ENCODE measurements around the gene GLYATL1B. TPM values are rescaled to one million over a fixed set of nuclear protein-coding genes. Genes with fewer than 3 reads are reported as not detected.
"Not testable (repeated sequence)": the region's sequence is repeated elsewhere in the genome, so short reads cannot be mapped to it uniquely, and the experiment has no call there.

GLYATL1B gene
- total and polyA plus RNA-seq, 5 donors = not detected

- intact Hi-C loops (cut with DNase I); H3K27me3 ChIP-seq (ENCODE audit: control insufficient read depth, insufficient read depth); DNase-seq; H3K9me3 ChIP-seq (ENCODE audit: control insufficient read depth, low read length); H3K4me3 ChIP-seq (ENCODE audit: low read length); H3K4me1 ChIP-seq (ENCODE audit: control insufficient read depth, insufficient read depth, low read length); H3K27ac ChIP-seq (ENCODE audit: low read length); ATAC-seq: not testable (repeated sequence)
- WGBS = 71% methylated on average over 14 of the region's 14 CpGs
Observed at GRCh38 chr11:59063996-59064727, 21.9 kb upstream of the GLYATL1B start.

GRCh38 chr11:59069087-59069486, 17.0 kb upstream of the GLYATL1B start:
- no peak for ATAC-seq
- Histone ChIP-seq H3K4me3 (ENCODE audit: low read length) (no peak overlapping the region), H3K27ac (ENCODE audit: low read length) (no peak overlapping the region), H3K27me3 (ENCODE audit: control insufficient read depth, insufficient read depth) (no peaks in the 10 kb centered on the region), H3K9me3 (ENCODE audit: control insufficient read depth, low read length) (no peaks in the 10 kb centered on the region), H3K4me1 (ENCODE audit: control insufficient read depth, insufficient read depth, low read length) (no peaks in the 10 kb centered on the region)
- 70% methylated on average over 1 of the region's 1 CpG for WGBS
- intact Hi-C loops (cut with DNase I) = no loop called here
- no peak for DNase-seq

DNA sequence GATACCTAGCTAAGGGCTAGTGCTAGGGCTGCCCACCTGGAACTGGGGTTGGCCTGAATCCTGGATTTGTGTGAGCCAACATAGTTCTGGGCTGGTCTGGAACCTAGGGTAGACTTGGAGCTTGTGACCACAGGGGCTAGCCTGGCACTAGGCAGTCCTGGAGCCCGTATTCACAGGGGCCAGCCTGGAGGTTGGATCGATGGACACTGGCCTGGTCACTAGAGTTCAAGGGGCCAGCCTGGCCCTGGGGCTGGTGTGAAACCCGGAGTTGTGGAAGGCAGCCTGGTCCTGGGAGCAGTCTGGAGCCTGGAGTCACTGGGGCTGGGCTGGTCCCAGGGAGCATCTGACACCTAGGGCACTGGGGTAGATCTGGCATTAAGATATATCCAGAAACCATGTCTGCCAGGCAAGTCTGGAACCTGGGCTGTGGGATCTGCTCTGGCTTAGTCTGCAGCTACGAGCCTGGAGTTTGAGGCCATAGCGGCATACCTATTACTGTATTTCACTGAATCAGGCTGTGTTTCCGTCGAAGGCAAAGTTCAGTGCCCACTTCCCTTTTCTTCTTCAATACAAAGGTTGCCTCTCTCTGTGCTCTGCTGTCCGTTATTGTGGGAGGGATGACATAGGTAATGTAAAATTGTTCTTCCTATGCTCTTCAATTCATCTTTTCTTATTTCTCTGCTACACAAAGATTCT, 9.1 kb upstream of the GLYATL1B start:
- no peak overlapping the region for H3K4me3 ChIP-seq (ENCODE audit: low read length)
- H3K27ac ChIP-seq (ENCODE audit: low read length) = no peak overlapping the region
- ATAC-seq (no peak), DNase-seq (no peak)
- no peaks in the 10 kb centered on the region for H3K4me1 ChIP-seq (ENCODE audit: control insufficient read depth, insufficient read depth, low read length)
- 78% methylated on average over 8 of the region's 8 CpGs for WGBS
- H3K27me3 ChIP-seq (ENCODE audit: control insufficient read depth, insufficient read depth) = no peaks in the 10 kb centered on the region
- H3K9me3 ChIP-seq (ENCODE audit: control insufficient read depth, low read length) = no peaks in the 10 kb centered on the region
- intact Hi-C loops (cut with DNase I) = no loop called here

GRCh38 chr11:59078435-59078834, 7.7 kb upstream of the GLYATL1B start:
- no peak for ATAC-seq
- WGBS = 68% methylated on average over 2 of the region's 2 CpGs

DNA sequence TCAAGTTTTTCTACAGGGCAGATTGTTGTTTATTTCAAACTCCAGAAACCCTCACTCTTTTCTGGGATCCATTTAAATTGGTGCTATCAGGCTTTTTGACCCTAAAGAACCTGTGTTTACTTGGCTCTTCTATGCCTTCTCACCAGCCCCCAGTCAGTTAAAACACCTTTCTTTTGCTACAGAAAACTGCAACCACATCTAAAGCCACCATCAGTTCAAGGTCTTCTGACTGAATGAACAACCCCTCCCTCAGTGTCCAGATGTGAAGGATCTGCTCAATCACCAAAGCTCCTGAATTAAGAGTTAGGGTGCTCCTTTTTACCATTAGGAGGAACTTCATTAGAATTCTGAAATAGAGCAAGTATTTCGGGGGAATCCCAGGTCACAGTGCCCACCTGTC, 7.0 kb upstream of the GLYATL1B start:
- DNase-seq = no peak
- Histone ChIP-seq H3K9me3 (ENCODE audit: control insufficient read depth, low read length) (no peaks in the 10 kb centered on the region), H3K27me3 (ENCODE audit: control insufficient read depth, insufficient read depth) (no peaks in the 10 kb centered on the region), H3K4me3 (ENCODE audit: low read length) (no peak overlapping the region), H3K4me1 (ENCODE audit: control insufficient read depth, insufficient read depth, low read length) (no peaks in the 10 kb centered on the region), H3K27ac (ENCODE audit: low read length) (no peak overlapping the region)
- intact Hi-C loops (cut with DNase I) = no loop called here
- ATAC-seq = no peak
- 75% methylated on average over 1 of the region's 1 CpG for WGBS

More at GRCh38 chr11:59078435-59078834, 7.7 kb upstream of the GLYATL1B start:
- Histone ChIP-seq H3K4me3 (ENCODE audit: low read length) (no peak overlapping the region), H3K27ac (ENCODE audit: low read length) (no peak overlapping the region), H3K27me3 (ENCODE audit: control insufficient read depth, insufficient read depth) (no peaks in the 10 kb centered on the region), H3K9me3 (ENCODE audit: control insufficient read depth, low read length) (no peaks in the 10 kb centered on the region), H3K4me1 (ENCODE audit: control insufficient read depth, insufficient read depth, low read length) (no peaks in the 10 kb centered on the region)
- DNase-seq = no peak
- intact Hi-C loops (cut with DNase I) = no loop called here

DNA sequence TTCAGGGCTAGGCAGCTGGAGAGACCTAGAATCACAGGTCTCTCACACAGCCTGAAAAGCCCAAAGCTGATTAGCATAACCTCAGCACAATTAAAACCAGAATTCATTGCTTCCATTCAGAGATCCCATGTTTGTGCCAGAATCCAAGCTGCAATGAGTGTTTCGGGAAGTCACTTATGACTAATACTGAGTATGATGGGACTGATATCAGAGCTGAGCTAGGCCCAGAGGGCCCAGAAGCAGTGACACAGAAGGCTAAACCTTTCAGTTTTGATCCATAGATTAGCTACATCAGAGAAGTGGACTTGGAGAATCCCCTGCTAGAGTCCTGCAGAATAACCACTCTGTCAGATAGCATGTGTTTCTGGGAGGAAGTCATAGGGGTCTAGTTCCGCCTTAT, 5.7 kb upstream of the GLYATL1B start:
- intact Hi-C loops (cut with DNase I); H3K27ac ChIP-seq (ENCODE audit: low read length); H3K4me3 ChIP-seq (ENCODE audit: low read length); ATAC-seq; H3K27me3 ChIP-seq (ENCODE audit: control insufficient read depth, insufficient read depth); H3K4me1 ChIP-seq (ENCODE audit: control insufficient read depth, insufficient read depth, low read length); DNase-seq; H3K9me3 ChIP-seq (ENCODE audit: control insufficient read depth, low read length): not testable (repeated sequence)
- WGBS = 89% methylated on average over 2 of the region's 2 CpGs

- H3K4me3 ChIP-seq (ENCODE audit: low read length); DNase-seq; H3K27ac ChIP-seq (ENCODE audit: low read length); H3K27me3 ChIP-seq (ENCODE audit: control insufficient read depth, insufficient read depth); H3K9me3 ChIP-seq (ENCODE audit: control insufficient read depth, low read length); intact Hi-C loops (cut with DNase I); H3K4me1 ChIP-seq (ENCODE audit: control insufficient read depth, insufficient read depth, low read length); ATAC-seq: not testable (repeated sequence)
- 62% methylated on average over 4 of the region's 4 CpGs for WGBS
Observed at GRCh38 chr11:59081430-59082020, 4.6 kb upstream of the GLYATL1B start.

GRCh38 chr11:59088162-59088561, 2.1 kb downstream of the GLYATL1B start:
- WGBS = 92% methylated on average over 4 of the region's 4 CpGs
- ATAC-seq (no peak), DNase-seq (no peak)
- Histone ChIP-seq H3K4me1 (ENCODE audit: control insufficient read depth, insufficient read depth, low read length) (no peaks in the 10 kb centered on the region), H3K4me3 (ENCODE audit: low read length) (no peak overlapping the region), H3K9me3 (ENCODE audit: control insufficient read depth, low read length) (no peaks in the 10 kb centered on the region), H3K27me3 (ENCODE audit: control insufficient read depth, insufficient read depth) (peaks cover 2% of the 10 kb centered on the region), H3K27ac (ENCODE audit: low read length) (no peak overlapping the region)
- intact Hi-C loops (cut with DNase I) = no loop called here

DNA sequence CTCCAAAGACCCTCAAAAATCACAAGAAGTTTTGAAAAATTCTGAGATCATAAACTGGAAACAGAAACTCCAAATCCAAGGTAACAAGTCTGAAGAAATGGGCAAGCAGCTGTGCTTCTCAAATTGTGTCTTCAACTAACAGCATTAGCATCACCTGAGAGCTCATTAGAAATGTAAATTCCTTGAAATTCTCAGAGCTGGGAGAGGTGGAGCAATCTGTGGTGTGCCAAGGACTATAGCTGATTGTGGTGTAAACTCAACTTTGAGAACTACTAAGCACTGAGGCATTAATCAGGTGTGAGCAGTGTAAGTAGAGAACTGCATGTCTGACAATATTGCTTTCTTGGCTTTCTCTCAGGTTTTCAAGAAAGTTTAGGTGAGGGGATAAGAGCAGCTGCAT, 7.5 kb downstream of the GLYATL1B start:
- H3K4me1 ChIP-seq (ENCODE audit: control insufficient read depth, insufficient read depth, low read length); DNase-seq; intact Hi-C loops (cut with DNase I); H3K27ac ChIP-seq (ENCODE audit: low read length); ATAC-seq; H3K4me3 ChIP-seq (ENCODE audit: low read length); H3K9me3 ChIP-seq (ENCODE audit: control insufficient read depth, low read length); H3K27me3 ChIP-seq (ENCODE audit: control insufficient read depth, insufficient read depth): not testable (repeated sequence)

GRCh38 chr11:59095225-59095624, 9.1 kb downstream of the GLYATL1B start:
- H3K4me1 ChIP-seq (ENCODE audit: control insufficient read depth, insufficient read depth, low read length); H3K27ac ChIP-seq (ENCODE audit: low read length); ATAC-seq; H3K9me3 ChIP-seq (ENCODE audit: control insufficient read depth, low read length); intact Hi-C loops (cut with DNase I); H3K4me3 ChIP-seq (ENCODE audit: low read length); H3K27me3 ChIP-seq (ENCODE audit: control insufficient read depth, insufficient read depth); DNase-seq: not testable (repeated sequence)
- 31% methylated on average over 1 of the region's 1 CpG for WGBS

DNA sequence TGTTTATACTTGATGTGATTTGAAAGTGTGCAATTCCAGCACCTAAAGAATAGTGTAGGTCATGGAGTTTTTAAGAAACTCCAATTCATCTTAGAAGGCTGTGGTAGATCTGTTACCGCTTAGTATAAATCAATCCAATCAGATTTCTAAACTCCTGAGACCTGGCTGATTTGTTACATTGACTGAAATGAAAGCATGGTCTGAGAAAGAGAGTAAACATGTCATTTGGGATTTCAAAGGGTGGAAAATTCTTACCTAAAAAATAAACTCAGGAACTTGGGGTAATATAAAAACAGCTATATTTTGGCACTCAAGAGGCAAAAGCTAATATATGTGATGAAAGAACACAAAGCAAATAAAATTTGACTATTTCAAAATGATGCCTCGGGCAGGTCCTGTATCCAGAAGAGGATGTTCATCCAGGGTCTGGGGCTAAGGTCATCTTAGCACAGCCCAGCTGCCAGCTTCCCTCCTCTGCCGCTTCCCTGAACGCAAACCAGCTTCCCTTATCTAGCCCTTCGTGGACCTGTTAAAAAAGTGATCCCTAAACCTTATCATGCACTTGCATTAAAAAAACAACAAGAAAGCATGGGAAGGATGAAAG, 10.0 kb downstream of the GLYATL1B start:
- H3K4me3 ChIP-seq (ENCODE audit: low read length); H3K4me1 ChIP-seq (ENCODE audit: control insufficient read depth, insufficient read depth, low read length); H3K27ac ChIP-seq (ENCODE audit: low read length); ATAC-seq; intact Hi-C loops (cut with DNase I); DNase-seq; H3K9me3 ChIP-seq (ENCODE audit: control insufficient read depth, low read length); H3K27me3 ChIP-seq (ENCODE audit: control insufficient read depth, insufficient read depth): not testable (repeated sequence)
- WGBS = 54% methylated on average over 5 of the region's 5 CpGs

Measured in right cardiac atrium (tissue), 5 donors.